ENCODE data around the gene PIGK. TPM values are rescaled to one million over a fixed set of nuclear protein-coding genes. Genes with fewer than 3 reads are reported as not detected.

PIGK gene
- polyA plus RNA-seq, 3 donors = 4.0 to 24.7 (median 19.4) TPM

DNA sequence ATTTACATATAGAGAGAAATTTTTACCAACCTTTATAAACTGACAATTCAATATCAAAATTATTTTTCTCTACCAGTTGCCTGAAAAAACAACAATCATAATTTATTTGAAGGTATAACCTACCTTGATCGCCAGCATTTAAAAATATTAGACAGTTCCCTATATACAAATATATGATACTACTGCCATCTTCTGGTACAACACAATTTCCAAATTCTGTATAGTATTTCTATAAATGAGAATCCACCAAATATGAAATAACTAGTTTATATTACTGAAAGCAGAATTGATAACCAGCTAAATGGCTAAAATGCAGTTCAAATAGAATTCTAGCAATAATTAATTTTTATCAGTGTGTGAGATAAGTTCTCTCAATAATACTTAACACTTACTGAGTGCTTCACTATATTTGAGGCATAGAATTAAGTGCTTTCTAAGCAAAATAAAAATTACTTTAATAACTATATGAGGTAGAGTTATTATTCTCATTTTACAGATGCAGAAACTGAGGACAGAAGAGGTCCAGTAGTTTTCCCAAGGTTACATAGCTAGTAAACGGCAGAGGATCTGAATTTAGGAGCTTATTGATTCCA, 75.6 kb downstream of the PIGK start:
- TF ChIP-seq, protein P1, sequence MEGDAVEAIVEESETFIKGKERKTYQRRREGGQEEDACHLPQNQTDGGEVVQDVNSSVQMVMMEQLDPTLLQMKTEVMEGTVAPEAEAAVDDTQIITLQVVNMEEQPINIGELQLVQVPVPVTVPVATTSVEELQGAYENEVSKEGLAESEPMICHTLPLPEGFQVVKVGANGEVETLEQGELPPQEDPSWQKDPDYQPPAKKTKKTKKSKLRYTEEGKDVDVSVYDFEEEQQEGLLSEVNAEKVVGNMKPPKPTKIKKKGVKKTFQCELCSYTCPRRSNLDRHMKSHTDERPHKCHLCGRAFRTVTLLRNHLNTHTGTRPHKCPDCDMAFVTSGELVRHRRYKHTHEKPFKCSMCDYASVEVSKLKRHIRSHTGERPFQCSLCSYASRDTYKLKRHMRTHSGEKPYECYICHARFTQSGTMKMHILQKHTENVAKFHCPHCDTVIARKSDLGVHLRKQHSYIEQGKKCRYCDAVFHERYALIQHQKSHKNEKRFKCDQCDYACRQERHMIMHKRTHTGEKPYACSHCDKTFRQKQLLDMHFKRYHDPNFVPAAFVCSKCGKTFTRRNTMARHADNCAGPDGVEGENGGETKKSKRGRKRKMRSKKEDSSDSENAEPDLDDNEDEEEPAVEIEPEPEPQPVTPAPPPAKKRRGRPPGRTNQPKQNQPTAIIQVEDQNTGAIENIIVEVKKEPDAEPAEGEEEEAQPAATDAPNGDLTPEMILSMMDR (IDR thresholded peaks at IDR 0.05) = peak; percentile 59
- Histone ChIP-seq H3K4me3 (replicated peaks in 1 of 3; ENCODE audit: low read depth in 2 of 3, low read length in 3 of 3) (no peak overlapping the region), H3K36me3 (replicated peaks in 1 of 2; ENCODE audit: control insufficient read depth in 1 of 2, insufficient read depth in 2 of 2, low read length in 2 of 2) (no peaks in the 10 kb centered on the region), H3K9me3 (replicated peaks in 1 of 2; ENCODE audit: control insufficient read depth in 1 of 2, insufficient read depth in 1 of 2, low read length in 2 of 2) (no peaks in the 10 kb centered on the region), H3K4me1 (ENCODE audit: control insufficient read depth in 1 of 2, insufficient read depth in 2 of 2, low read length in 2 of 2) (no peaks in the 10 kb centered on the region), H3K27me3 (ENCODE audit: control insufficient read depth in 2 of 2, insufficient read depth in 2 of 2, low read length in 2 of 2) (no peaks in the 10 kb centered on the region), H4K20me1 (ENCODE audit: insufficient read depth, low read length) (no peaks in the 10 kb centered on the region), H3K79me2 (ENCODE audit: insufficient read depth, low read length) (no peaks in the 10 kb centered on the region), H3K9ac (ENCODE audit: insufficient read depth, low read length, poor library complexity, severe bottlenecking) (no peak overlapping the region), H2AFZ (ENCODE audit: insufficient read depth, low read depth, low read length, poor library complexity, severe bottlenecking) (no peak overlapping the region), H3K4me2 (replicated peaks; ENCODE audit: extremely low read depth, low read length, poor library complexity, severe bottlenecking) (no peak overlapping the region), H3K27ac (ENCODE audit: low read depth in 1 of 2, low read length in 2 of 2) (no peak overlapping the region)
- WGBS (ENCODE audit: insufficient coverage) = no CpG with 5 or more reads among the region's 2 CpGs
- no peaks in the 10 kb centered on the region for H3K4me1 Mint-ChIP-seq
- H3K27ac Mint-ChIP-seq = no peak overlapping the region
- intact Hi-C loops (cut with micrococcal nuclease) = loop anchor here in 1 of 2 donors (10.0 kb wide), 1 partner anchor 1149 kb away; no protein-coding TSS in a partner anchor
- DNase-seq = peak in 1 of 3 donors; percentile 1
- H3K4me3 Mint-ChIP-seq = no peak overlapping the region
- H3K36me3 Mint-ChIP-seq = peaks cover 6 to 8% of the 10 kb centered on the region in 2 donors
- peaks cover 0 to 2% (median 0%) of the 10 kb centered on the region in 3 donors for H3K27me3 Mint-ChIP-seq (ENCODE audit: low read depth in 3 of 3)
- H3K9me3 Mint-ChIP-seq = peaks cover 0 to 6% (median 5%) of the 10 kb centered on the region in 7 donors

DNA sequence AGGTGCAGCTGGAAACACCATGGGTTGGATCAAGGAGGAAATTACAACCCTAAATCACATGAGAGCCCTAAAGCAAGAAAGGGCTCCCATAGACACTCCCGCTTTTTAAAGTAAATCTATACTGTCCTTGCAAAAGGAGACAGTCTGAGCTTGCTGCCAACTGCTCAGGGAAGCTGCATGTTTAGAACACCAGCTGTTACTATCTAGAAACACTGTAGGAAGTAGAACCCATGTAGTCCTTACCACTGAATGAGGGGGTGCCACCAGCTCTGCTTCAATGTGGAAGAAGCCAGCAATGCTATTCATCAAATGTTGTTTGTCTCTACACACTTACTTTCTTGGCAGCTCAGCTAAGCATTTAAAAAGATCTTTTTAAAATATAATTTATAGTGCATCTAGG, 79.8 kb downstream of the PIGK start:
- H3K9ac ChIP-seq (ENCODE audit: insufficient read depth, low read length, poor library complexity, severe bottlenecking) = no peak overlapping the region
- no peak overlapping the region for H3K27ac ChIP-seq (ENCODE audit: low read depth in 1 of 2, low read length in 2 of 2)
- TF ChIP-seq, protein P1 (IDR thresholded peaks at IDR 0.05) = no peak
- no peaks in the 10 kb centered on the region for H3K9me3 ChIP-seq (replicated peaks in 1 of 2; ENCODE audit: control insufficient read depth in 1 of 2, insufficient read depth in 1 of 2, low read length in 2 of 2)
- Mint-ChIP-seq H3K27ac (no peak overlapping the region), H3K27me3 (ENCODE audit: low read depth in 3 of 3) (no peaks in the 10 kb centered on the region), H3K9me3 (peaks cover 0 to 2% (median 0%) of the 10 kb centered on the region in 7 donors), H3K4me1 (no peaks in the 10 kb centered on the region), H3K4me3 (no peak overlapping the region), H3K36me3 (peaks cover 3% of the 10 kb centered on the region in 2 donors)
- H3K36me3 ChIP-seq (replicated peaks in 1 of 2; ENCODE audit: control insufficient read depth in 1 of 2, insufficient read depth in 2 of 2, low read length in 2 of 2) = no peaks in the 10 kb centered on the region
- no peaks in the 10 kb centered on the region for H3K4me1 ChIP-seq (ENCODE audit: control insufficient read depth in 1 of 2, insufficient read depth in 2 of 2, low read length in 2 of 2)
- no peak overlapping the region for H3K4me2 ChIP-seq (replicated peaks; ENCODE audit: extremely low read depth, low read length, poor library complexity, severe bottlenecking)
- no peaks in the 10 kb centered on the region for H3K79me2 ChIP-seq (ENCODE audit: insufficient read depth, low read length)
- no peak for DNase-seq
- intact Hi-C loops (cut with micrococcal nuclease) = loop anchor here in 1 of 2 donors (10.0 kb wide), 1 partner anchor 1145 kb away; no protein-coding TSS in a partner anchor
- no peaks in the 10 kb centered on the region for H3K27me3 ChIP-seq (ENCODE audit: control insufficient read depth in 2 of 2, insufficient read depth in 2 of 2, low read length in 2 of 2)
- no peaks in the 10 kb centered on the region for H4K20me1 ChIP-seq (ENCODE audit: insufficient read depth, low read length)
- H3K4me3 ChIP-seq (replicated peaks in 1 of 3; ENCODE audit: low read depth in 2 of 3, low read length in 3 of 3) = no peak overlapping the region
- WGBS (ENCODE audit: insufficient coverage) = 100% methylated on average over 1 of the region's 1 CpG
- H2AFZ ChIP-seq (ENCODE audit: insufficient read depth, low read depth, low read length, poor library complexity, severe bottlenecking) = no peak overlapping the region
